ENCODE measurements around the gene PASK.
"Not testable (repeated sequence)": the region's sequence is repeated elsewhere in the genome, so short reads cannot be mapped to it uniquely, and the experiment has no call there.

The PASK gene

GRCh38 chr2:241148891-241149674, at the start of gene PASK:
Gene PASK (minus strand): TSS chr2:241149472. CDS start chr2:241143032, 6,440 bp downstream.
- DNase-seq (ENCODE audit: low read depth), result peak; percentile 55

GRCh38 chr2:241198381-241199279, 49.4 kb upstream of the PASK start:
- DNase-seq (ENCODE audit: low read depth), result no peak

DNA sequence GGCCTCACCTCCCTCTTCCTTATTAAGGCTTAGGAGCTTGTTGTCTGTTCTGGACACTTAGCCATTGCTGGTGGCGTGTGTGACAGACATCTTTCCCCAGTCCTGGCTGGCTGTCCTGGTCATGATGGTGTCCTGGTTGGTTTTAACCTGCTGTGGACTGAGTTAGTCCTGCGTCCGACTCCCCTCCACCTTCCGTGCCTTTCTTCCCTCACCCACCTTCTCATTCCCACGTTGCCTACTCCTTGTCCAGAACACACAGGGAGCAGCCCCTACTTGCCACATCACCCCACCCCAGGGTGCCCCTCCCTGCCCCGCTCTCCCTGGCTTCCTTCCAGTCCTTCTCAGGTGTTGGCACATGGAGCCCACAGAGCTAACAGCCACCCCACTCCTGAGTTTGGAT, 48.7 kb upstream of the PASK start:
- no peak for DNase-seq (ENCODE audit: low read depth)

- not testable (repeated sequence) for DNase-seq (ENCODE audit: low read depth)
Measured at GRCh38 chr2:241197246-241197645, 48.0 kb upstream of the PASK start.

DNA sequence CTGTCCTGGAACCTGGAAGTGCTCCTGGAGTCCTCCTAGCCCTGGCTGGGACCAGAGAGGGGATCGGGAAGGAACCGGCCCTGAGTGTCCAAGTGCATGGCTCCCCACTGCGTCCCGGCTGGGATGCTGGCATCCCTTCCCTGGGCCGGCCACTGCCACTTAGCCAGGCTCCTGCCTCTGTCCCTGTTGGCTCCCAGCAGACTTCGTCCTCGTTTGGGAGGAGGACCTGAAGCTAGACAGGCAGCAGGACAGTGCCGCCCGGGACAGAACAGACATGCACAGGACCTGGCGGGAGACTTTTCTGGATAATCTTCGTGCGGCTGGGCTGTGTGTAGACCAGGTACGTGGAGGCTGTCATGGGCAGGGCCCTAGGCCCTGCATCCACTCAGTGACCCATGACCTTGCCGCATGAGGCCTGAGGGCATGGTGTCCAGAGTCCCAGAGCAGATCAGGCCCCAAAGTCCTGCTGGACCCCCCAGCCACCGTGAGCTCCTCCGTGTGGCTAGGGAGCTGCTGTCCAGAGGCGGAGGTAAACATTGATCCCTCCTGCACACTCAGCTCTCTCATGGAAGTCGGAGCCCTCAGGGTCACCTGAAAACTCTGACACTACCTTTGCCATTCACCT, 46.3 kb upstream of the PASK start:
- no peak for DNase-seq (ENCODE audit: low read depth)

DNA sequence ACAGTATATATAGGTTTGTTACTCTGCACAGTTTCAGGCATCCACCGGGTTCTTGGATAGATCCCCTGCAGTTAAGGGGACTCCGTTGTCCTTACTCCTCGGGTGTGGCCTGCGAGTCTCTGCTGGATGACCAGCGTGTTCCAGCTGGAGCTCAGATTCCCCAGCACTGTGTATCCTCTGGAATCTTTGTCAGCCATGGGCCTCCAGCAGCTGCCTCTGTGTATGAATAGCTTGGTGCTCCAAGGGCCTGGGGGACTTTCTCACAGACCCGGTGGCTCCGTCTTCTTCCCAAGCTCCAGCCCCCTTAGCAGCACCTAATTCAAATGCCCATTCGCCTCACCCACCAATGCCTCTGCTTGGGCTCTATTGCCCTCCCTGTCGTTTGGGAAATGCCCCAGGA, 45.5 kb upstream of the PASK start:
- no peak for DNase-seq (ENCODE audit: low read depth)

DNA sequence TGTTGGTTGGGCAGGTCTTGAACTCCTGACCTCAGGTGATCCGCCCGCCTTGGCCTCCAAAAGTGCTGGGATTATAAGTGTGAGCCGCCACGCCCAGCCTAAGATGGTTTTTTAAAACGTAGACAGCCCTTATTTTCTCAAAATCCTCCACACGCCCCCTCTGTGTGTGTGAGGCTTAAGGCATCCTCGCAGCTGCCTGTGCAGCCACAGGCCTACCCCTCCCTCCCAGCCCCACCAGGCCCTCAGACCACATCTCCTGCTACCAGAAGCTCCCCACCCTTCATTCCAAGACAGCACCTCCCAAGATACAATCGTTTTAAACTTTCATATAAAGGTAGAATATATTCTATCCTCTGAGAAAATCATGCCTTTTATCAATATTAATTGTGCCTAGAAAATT, 44.0 kb upstream of the PASK start:
- DNase-seq (ENCODE audit: low read depth), result no peak

DNA sequence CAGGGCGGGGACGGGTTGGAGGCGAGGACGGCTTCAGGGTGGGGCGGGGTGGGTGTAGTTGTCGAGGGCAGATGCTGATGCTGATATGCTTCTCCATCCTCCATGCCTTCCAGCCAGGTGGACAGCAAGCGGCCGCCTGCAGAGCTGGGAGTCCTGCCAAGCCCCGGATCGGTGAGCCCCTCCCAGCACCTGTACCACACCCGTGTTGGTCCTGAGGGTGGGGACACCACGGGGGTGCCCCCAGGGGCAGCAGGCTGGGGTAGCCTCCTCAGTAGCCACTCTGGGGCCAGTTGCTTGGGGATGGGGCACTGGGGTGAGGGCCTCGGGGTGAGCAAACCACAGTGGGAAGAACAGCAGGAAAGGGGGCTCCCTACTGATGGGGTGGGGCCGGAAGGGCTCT, 41.8 kb upstream of the PASK start:
- no peak for DNase-seq (ENCODE audit: low read depth)

GRCh38 chr2:241190291-241190981, 41.2 kb upstream of the PASK start:
- DNase-seq (ENCODE audit: low read depth), result no peak

DNA sequence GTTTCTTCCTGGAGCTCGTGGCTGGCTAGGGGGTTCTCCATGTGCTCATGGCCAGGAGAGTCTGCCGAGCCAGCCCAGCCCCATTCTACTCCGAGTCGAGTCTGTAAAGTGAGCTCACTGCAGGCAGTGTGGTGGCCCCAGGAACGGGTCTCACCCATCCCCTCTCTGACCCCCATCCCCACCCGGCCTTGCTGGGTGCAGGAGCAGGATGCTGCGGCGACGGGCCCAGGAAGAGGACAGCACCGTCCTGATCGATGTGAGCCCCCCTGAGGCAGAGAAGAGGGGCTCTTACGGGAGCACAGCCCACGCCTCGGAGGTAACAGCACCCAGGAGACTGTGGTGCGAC, 40.6 kb upstream of the PASK start:
- DNase-seq (ENCODE audit: low read depth), result no peak

GRCh38 chr2:241189093-241189855, 40.0 kb upstream of the PASK start:
- no peak for DNase-seq (ENCODE audit: low read depth)

DNA sequence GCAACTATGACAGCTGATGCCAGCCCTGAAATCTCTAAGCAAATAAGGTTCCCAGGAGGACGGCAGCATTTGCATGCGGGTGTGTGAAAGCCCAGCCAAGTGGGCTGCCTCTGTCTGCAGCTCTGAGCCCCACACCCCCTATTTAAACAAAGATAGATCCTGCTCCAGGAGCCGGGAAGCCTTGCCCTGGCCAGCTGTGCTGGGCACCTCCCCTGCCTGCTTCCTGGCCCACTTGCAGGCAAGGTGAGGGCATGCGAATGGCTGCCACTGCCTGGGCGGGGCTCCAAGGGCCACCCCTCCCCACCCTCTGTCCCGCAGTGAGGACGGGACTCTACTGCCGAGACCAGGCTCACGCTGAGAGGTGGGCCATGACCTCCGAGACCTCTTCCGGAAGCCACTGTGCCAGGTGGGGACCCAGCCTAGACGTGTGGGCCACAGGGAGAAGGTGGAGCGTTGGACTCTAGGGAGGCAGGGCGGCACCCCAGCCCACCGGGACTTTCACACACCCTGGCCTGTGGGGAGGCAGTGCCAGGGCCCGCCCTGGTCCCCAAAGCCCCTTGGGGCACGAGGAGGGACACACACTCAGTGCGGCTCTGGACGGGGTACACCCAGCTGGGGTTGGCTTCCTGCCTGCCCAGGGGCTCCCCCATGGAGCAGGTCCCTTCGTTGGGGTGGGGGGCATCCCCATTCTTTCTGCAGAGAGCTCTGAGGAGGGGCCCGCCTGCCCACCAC, 39.3 kb upstream of the PASK start, which contains the start of gene ANO7:
ANO7 (plus strand) TSS at position 317 of the 732 bp plus-strand sequence. CDS start 1,387 bp downstream, outside the sequence.
- no peak for DNase-seq (ENCODE audit: low read depth)

DNA sequence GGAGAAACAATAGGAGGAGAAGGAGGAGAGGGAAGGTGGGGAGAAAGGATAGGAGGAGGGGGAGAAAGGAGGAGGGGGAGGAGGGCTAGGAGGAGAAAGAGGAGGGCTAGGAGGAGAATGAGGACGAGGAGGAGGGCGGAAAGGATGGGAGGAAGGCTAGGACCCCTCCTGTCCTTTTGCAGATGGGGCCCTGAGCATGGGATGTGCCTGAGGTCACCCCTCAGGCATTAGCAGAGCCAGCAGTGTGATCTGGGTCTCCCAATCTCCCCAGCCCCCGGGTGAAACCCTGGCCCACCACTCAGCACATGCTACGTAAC, 38.6 kb upstream of the PASK start:
- no peak for DNase-seq (ENCODE audit: low read depth)

DNA sequence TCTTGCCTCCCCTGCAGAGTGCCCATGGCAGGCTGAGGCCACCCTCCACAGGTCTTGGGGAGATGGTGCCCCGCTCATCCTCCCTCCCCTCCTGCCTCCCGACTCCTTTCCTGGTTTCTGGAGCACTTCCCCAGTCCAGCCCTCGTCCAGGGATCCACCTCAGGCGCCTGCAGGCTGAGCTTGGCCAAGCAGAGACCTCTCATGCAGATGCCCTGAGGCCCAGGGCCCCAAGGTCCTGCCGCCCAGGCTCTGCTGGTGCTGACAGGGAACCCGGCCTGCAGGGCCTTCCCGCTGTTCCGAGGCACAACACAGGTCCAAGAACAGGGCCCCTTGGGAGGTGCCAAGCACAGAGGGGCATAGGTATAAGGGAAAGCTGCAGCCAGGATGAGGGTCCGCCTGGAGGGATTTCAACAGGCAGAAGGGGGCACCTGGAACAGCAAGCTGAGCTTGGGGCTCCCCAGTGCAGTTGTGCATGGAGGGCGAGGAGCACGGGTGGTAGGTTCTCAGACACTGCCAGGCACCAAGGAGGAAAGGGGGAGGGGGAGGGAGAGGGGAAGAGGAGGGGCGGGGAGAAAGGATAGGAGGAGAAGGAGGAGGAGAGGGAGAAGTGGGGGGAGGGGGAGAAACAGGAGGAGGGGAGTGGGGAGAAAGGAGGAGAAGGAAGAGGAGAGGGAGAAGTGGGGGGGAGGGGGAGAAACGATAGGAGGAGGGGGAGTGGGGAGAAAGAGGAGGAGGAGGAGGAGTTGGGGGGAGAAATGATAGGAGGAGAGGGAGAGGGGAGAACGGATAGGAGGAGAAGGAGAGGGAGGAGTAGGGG, 38.0 kb upstream of the PASK start:
- no peak for DNase-seq (ENCODE audit: low read depth)

DNA sequence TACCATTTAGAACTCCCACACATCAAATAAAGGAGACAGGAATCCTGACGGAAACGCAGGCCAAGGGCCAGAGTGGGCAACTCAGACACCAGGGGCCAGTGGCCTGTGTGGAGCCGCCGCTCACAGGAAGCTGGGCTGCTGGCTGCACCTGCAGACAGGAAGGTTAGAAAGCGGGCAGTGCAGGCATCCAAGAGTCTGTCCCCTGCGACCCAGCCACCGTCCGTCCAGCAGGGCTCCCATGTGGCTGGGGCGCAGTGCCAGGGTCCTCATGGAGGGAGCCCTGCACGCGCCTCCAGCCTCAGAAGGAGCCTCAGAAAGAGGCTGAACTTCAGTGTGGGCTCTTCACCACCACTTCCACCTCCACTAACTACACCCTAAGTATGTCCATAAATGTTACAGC, 36.7 kb upstream of the PASK start:
- DNase-seq (ENCODE audit: low read depth), result no peak

- DNase-seq (ENCODE audit: low read depth), result no peak
Measured at GRCh38 chr2:241184901-241185300, 35.6 kb upstream of the PASK start.

DNA sequence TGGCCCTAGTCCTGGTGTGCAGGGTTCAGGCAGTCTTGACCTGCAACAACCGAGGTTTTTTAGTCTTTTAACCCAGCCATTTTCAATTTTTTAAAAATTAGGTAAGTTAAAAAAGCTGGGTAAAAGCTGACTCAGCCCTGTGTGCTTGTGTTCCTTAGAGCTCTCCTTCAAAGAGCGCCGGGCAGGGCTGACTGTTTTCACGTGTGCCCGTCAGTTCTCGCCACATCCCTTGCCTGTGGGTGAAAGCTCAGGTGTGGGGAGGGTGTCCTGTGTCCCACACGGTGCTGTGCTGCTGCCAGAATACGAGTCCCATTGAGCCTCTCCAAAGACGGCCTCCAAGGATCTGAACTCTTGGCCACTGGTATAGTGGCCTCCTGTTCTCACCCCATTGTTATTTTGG, 33.9 kb upstream of the PASK start:
- no peak for DNase-seq (ENCODE audit: low read depth)

GRCh38 chr2:241182531-241183133, 33.4 kb upstream of the PASK start:
- DNase-seq (ENCODE audit: low read depth), result no peak

DNA sequence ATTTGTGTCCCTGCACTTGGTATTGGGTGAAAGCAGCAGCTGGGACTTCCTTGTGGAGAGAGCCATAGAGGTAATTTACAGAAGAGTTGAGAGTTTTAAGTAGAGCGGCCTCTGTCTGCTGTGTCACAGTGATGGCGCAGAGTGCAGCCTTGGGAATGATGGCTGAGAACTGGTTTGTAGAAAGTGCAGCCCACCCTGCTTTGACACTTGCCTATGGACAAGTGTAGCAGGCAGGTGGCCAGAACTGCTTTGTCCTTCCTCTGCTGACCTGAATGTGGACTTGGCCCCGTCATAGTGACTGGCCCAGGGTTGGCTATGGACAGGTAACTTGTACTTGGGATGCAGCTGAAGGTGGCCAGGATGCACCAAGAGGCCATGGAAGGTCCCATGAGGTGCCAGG, 32.9 kb upstream of the PASK start:
- no peak for DNase-seq (ENCODE audit: low read depth)

- no peak for DNase-seq (ENCODE audit: low read depth)
Measured at GRCh38 chr2:241180495-241180894, 31.2 kb upstream of the PASK start.

Measured in stimulated activated CD8-positive, alpha-beta memory T cell treated with anti-CD3 and anti-CD28 coated beads, Interleukin-15, amount 100 ng/mL, for 24 hours (primary cell).